Osteoblast (primary cell): ENCODE measurements around the gene TESK2. TPM values are rescaled to one million over a fixed set of nuclear protein-coding genes. Genes with fewer than 3 reads are reported as not detected.
A peak's percentile ranks its signal among the peaks of the same experiment; 100 is the strongest.

Source experiments
- DNase-seq: peaks from one replicate; pipeline ENCODE4 v3.0.0; 2011; ENCODE audit warnings: low spot score, mixed read lengths; ENCODE audit not compliant: insufficient read length; ENCODE audit errors: missing footprints
- H2AFZ ChIP-seq: 2 replicates; pipeline ENCODE4 v1.6.0; 2011; ENCODE audit warnings: mild to moderate bottlenecking, low read length
- H3K27ac ChIP-seq: 2 replicates; pipeline ENCODE4 v1.5.1; 2011; ENCODE audit warnings: mild to moderate bottlenecking, low read depth, low read length, moderate library complexity
- H3K27me3 ChIP-seq: 2 replicates; pipeline ENCODE4 v1.6.0; 2012; ENCODE audit warnings: mild to moderate bottlenecking, control low read depth, inconsistent platforms, low read length, moderate library complexity; ENCODE audit not compliant: insufficient read depth
- H3K36me3 ChIP-seq: 2 replicates; pipeline ENCODE4 v1.5.1; 2011; ENCODE audit warnings: mild to moderate bottlenecking, low read length, control low read depth, moderate library complexity; ENCODE audit not compliant: insufficient read depth
- H3K4me1 ChIP-seq: 2 replicates; pipeline ENCODE4 v1.5.1; 2011; ENCODE audit warnings: mild to moderate bottlenecking, low read length, control low read depth, moderate library complexity; ENCODE audit not compliant: insufficient read depth
- H3K4me2 ChIP-seq: 2 replicates; pipeline ENCODE4 v1.6.0; 2011; ENCODE audit warnings: mild to moderate bottlenecking, low read length; ENCODE audit not compliant: insufficient read depth
- H3K4me3 ChIP-seq: fragments of 200-600 bp; sonication (generic); 3 replicates; pipeline ENCODE4 v1.5.1; 2012; ENCODE audit warnings: mild to moderate bottlenecking, low read length, inconsistent platforms; ENCODE audit not compliant: insufficient read depth
- H3K79me2 ChIP-seq: 2 replicates; pipeline ENCODE4 v1.6.0; 2012; ENCODE audit warnings: mild to moderate bottlenecking, low read length, control low read depth, inconsistent platforms; ENCODE audit not compliant: insufficient read depth
- H3K9me3 ChIP-seq: 2 replicates; pipeline ENCODE4 v1.5.1; 2011; ENCODE audit warnings: low read depth, low read length, control low read depth
- H4K20me1 ChIP-seq: 2 replicates; pipeline ENCODE4 v1.6.0; 2012; ENCODE audit warnings: mild to moderate bottlenecking, low read length, control low read depth; ENCODE audit not compliant: insufficient read depth
- CTCF ChIP-seq: IDR thresholded peaks from 2 replicates; pipeline ENCODE4 v1.5.1; 2011; ENCODE audit warnings: mild to moderate bottlenecking, low read depth, low read length, moderate library complexity; ENCODE audit errors: extremely low read depth
- total RNA-seq: library from RNA; depleted of rRNA; stranded (reverse); fragments of >200 nt; gene quantifications from 2 replicates; pipeline ENCODE4 v1.2.3, GENCODE V29; 2012

Gene TESK2
- total RNA-seq, 1 donor: 5.4 TPM

GRCh38 chr1:45499415-45499769, 8.4 kb upstream of the TESK2 start:
- peak overlapping the region; percentile 25 for H3K27ac ChIP-seq
- peak; percentile 92 for DNase-seq

DNA sequence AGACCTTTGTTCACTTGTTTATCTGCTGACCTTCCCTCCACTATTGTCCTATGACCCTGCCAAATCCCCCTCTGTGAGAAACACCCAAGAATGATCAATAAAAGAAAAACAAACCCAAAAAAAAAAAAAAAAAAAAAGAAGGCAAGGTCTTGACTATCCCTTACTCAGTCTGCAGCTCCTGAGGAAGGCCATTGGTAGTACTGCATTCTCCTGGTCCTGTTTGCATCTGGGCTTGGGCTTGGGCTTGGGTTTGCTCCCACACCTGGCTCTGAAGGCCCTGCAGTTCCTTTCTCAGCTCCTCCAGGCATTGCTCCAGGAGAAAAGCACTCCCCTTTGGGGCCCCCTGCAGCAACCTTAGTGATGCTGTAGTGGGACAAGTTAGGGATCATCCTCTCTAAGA, 7.3 kb upstream of the TESK2 start:
- Histone ChIP-seq H3K36me3 (no peaks in the 10 kb centered on the region), H3K27me3 (no peaks in the 10 kb centered on the region)

More at GRCh38 chr1:45499415-45499769, 8.4 kb upstream of the TESK2 start:
- H3K4me1 ChIP-seq: peaks cover 7% of the 10 kb centered on the region
- H3K4me2 ChIP-seq: peak overlapping the region; percentile 83
- no peaks in the 10 kb centered on the region for H3K9me3 ChIP-seq
- H3K36me3 ChIP-seq: no peaks in the 10 kb centered on the region
- peak overlapping the region; percentile 76 for H3K4me3 ChIP-seq
- no peak for TF ChIP-seq CTCF
- no peaks in the 10 kb centered on the region for H4K20me1 ChIP-seq
- H3K27me3 ChIP-seq: no peaks in the 10 kb centered on the region
- peak overlapping the region; percentile 88 for H2AFZ ChIP-seq
- no peaks in the 10 kb centered on the region for H3K79me2 ChIP-seq

DNA sequence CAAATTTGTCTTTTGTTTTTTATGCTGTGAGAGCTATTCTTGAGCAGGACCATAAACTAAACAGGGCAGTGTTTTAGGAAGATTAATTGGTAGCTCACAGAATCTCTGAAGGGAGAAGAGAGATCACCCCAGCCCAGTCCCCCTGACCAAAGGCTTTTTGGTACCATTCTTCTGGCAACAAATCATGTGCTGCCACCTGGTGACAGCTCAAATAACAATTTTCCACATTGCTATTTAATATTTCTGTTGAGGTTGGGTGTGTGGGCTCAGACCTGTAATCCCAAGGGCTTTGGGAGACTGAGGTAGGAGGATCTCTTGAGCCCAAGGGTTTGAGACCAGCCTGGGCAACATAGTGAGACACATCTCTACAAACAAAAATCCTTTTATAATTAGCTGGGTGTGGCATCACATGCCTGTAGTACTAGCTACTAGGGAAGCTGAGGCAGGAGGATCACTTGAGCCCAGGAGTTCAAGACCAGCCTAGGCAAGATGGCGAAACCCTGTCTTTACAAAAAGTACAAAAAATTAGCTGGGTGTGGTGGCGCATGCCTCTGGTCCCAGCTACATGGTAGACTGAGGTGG, 2.2 kb upstream of the TESK2 start:
- Histone ChIP-seq H2AFZ (no peak overlapping the region), H3K4me3 (no peak overlapping the region), H3K4me1 (peaks cover 11% of the 10 kb centered on the region), H4K20me1 (no peaks in the 10 kb centered on the region), H3K4me2 (no peak overlapping the region), H3K79me2 (no peaks in the 10 kb centered on the region), H3K27ac (no peak overlapping the region), H3K27me3 (peaks cover 5% of the 10 kb centered on the region), H3K36me3 (no peaks in the 10 kb centered on the region), H3K9me3 (no peaks in the 10 kb centered on the region)
- DNase-seq: peak; percentile 93
- TF ChIP-seq CTCF: peak; percentile 56

More for the DNA sequence above, 7.3 kb upstream of the TESK2 start:
- H4K20me1 ChIP-seq: no peaks in the 10 kb centered on the region
- peaks cover 7% of the 10 kb centered on the region for H3K4me1 ChIP-seq
- peak; percentile 76 for DNase-seq
- TF ChIP-seq CTCF: no peak
- H2AFZ ChIP-seq: no peak overlapping the region
- H3K4me3 ChIP-seq: no peak overlapping the region
- H3K4me2 ChIP-seq: no peak overlapping the region
- no peaks in the 10 kb centered on the region for H3K9me3 ChIP-seq
- no peaks in the 10 kb centered on the region for H3K79me2 ChIP-seq
- no peak overlapping the region for H3K27ac ChIP-seq

GRCh38 chr1:45492691-45493090, 1.7 kb upstream of the TESK2 start:
- Histone ChIP-seq H3K27ac (no peak overlapping the region), H3K4me3 (no peak overlapping the region), H3K27me3 (peaks cover 5% of the 10 kb centered on the region), H3K36me3 (no peaks in the 10 kb centered on the region), H3K4me2 (no peak overlapping the region), H3K79me2 (no peaks in the 10 kb centered on the region), H4K20me1 (no peaks in the 10 kb centered on the region), H3K4me1 (peaks cover 11% of the 10 kb centered on the region), H2AFZ (no peak overlapping the region), H3K9me3 (no peaks in the 10 kb centered on the region)
- no peak for TF ChIP-seq CTCF
- DNase-seq: no peak
